HCT116 (cell line): ENCODE data around the gene PKNOX2. TPM values are rescaled to one million over a fixed set of nuclear protein-coding genes. Genes with fewer than 3 reads are reported as not detected.

Experiments
- ATAC-seq: fragments of 200-7000 bp; cut with Tn5 transposase; 2 replicates; pipeline ENCODE4 v1.9.1; 2020; ENCODE audit warnings: mild to moderate bottlenecking, moderate library complexity
- BruUV-seq: library from RNA; stranded (reverse); fragments of 400-500 nt; replicated peaks from 2 replicates; lab custom pipeline; 2021; lab: Mats Ljungman, UMichigan
- CTCF ChIA-PET: fragments of 300-600 bp; sonication (Branson Sonifier 250); formaldehyde crosslinking; loops from one replicate; lab custom pipeline; 2021; ENCODE audit warnings: antibody characterized with exemption; lab: Charles Lee
- POLR2A ChIA-PET: fragments of 300-600, 350-600 bp; sonication (Branson Sonifier 250); formaldehyde crosslinking; loops from one replicate; lab custom pipeline; 2021; ENCODE audit warnings: antibody characterized with exemption; lab: Charles Lee
- RAD21 ChIA-PET, 2 experiments: fragments of 300-600 bp; sonication (Branson Sonifier 250); formaldehyde crosslinking; loops; one replicate each; lab custom pipeline; 2023; ENCODE audit warnings: low total read pairs in 2 of 2; ENCODE audit not compliant: uncharacterized antibody in 2 of 2, unreplicated experiment in 2 of 2, low non-redundant PET in 1 of 2; lab: Charles Lee
- DNase-seq: peaks from one replicate; pipeline ENCODE4 v3.0.0-alpha.2; 2010; ENCODE audit warnings: low read depth, low spot score
- H2AFZ ChIP-seq: fragments of 200-600 bp; shearing (Covaris generic), sonication (generic); 2 replicates; pipeline ENCODE4 v1.6.1; 2017; ENCODE audit warnings: low read depth, mixed run types, mixed read lengths, antibody characterized with exemption, low read length; ENCODE audit not compliant: poor library complexity, severe bottlenecking
- H3K27ac ChIP-seq: 2 replicates; pipeline ENCODE4 v1.5.1; 2012; ENCODE audit warnings: low read depth, low read length
- H3K27me3 ChIP-seq: fragments of 200-600 bp; sonication (generic); 2 replicates; pipeline ENCODE4 v1.6.1; 2016; ENCODE audit warnings: mixed run types, low read length, mixed read lengths; ENCODE audit not compliant: insufficient read depth
- H3K36me3 ChIP-seq, 2 experiments: fragments of 200-500 bp in 1 of 2; fragments of 200-600 bp in 1 of 2; sonication (Bioruptor generic) in 1 of 2; sonication (generic) in 1 of 2; 2 replicates each; pipeline versions ENCODE4 v1.5.1 to v1.6.1; 2014 to 2016; ENCODE audit warnings: low read length in 2 of 2, inconsistent platforms in 1 of 2, mixed read lengths in 1 of 2, mixed run types in 1 of 2; ENCODE audit not compliant: insufficient read depth in 2 of 2, control insufficient read depth in 1 of 2
- H3K4me1 ChIP-seq, 2 experiments: fragments of 200-600 bp in 1 of 2; sonication (generic) in 1 of 2; 2 replicates each; pipeline versions ENCODE4 v1.5.1 to v1.6.1; 2012 to 2017; ENCODE audit warnings: low read length in 2 of 2, inconsistent platforms in 1 of 2, mild to moderate bottlenecking in 1 of 2, mixed read lengths in 1 of 2, mixed run types in 1 of 2, moderate library complexity in 1 of 2; ENCODE audit not compliant: insufficient read depth in 2 of 2, control insufficient read depth in 1 of 2
- H3K4me2 ChIP-seq: fragments of 200-600 bp; sonication (generic); 2 replicates; pipeline ENCODE4 v1.6.1; 2017; ENCODE audit warnings: mixed run types, low read length, mixed read lengths
- H3K4me3 ChIP-seq, 2 experiments: fragments of 200-600 bp in 1 of 2; sonication (generic) in 1 of 2; replicated peaks in 1 of 2; 2 replicates each; pipeline ENCODE4 v1.5.1; 2011 to 2016; ENCODE audit warnings: low read length in 2 of 2, control low read depth in 1 of 2, low read depth in 1 of 2, mild to moderate bottlenecking in 1 of 2, mixed read lengths in 1 of 2, mixed run types in 1 of 2
- H3K79me2 ChIP-seq: fragments of 200-600 bp; sonication (generic); 2 replicates; pipeline ENCODE4 v1.6.1; 2017; ENCODE audit warnings: mild to moderate bottlenecking, mixed run types, low read length, moderate library complexity, mixed read lengths; ENCODE audit not compliant: insufficient read depth
- H3K9ac ChIP-seq: fragments of 200-600 bp; sonication (generic); 2 replicates; pipeline ENCODE4 v1.6.1; 2016; ENCODE audit warnings: low read length, mixed read lengths
- H3K9me2 ChIP-seq: fragments of 200-600 bp; sonication (generic), shearing (Covaris generic); 2 replicates; pipeline ENCODE4 v1.6.1; 2017; ENCODE audit warnings: mixed run types, mild to moderate bottlenecking, moderate library complexity; ENCODE audit not compliant: insufficient read depth
- H3K9me3 ChIP-seq, 2 experiments: fragments of 200-500 bp in 1 of 2; fragments of 200-600 bp in 1 of 2; sonication (Bioruptor generic) in 1 of 2; sonication (generic) in 1 of 2; 2 replicates each; pipeline ENCODE4 v1.6.1; 2014 to 2017; ENCODE audit warnings: low read length in 2 of 2, mixed read lengths in 2 of 2, inconsistent platforms in 1 of 2, low read depth in 1 of 2, mild to moderate bottlenecking in 1 of 2, mixed run types in 1 of 2, moderate library complexity in 1 of 2; ENCODE audit not compliant: control insufficient read depth in 1 of 2, insufficient read depth in 1 of 2
- H4K20me1 ChIP-seq: fragments of 200-600 bp; sonication (generic), shearing (Covaris generic); 2 replicates; pipeline ENCODE4 v1.6.1; 2017; ENCODE audit warnings: mixed run types, mild to moderate bottlenecking, moderate library complexity; ENCODE audit not compliant: insufficient read depth
- ATF3 ChIP-seq: IDR thresholded peaks from 2 replicates; pipeline ENCODE4 v1.6.1; 2012
- CBX3 ChIP-seq: IDR thresholded peaks from 2 replicates; pipeline ENCODE4 v1.6.1; 2012; ENCODE audit warnings: low read depth
- CEBPB ChIP-seq: IDR thresholded peaks from 2 replicates; pipeline ENCODE4 v1.6.1; 2012; ENCODE audit warnings: low read depth
- EGR1 ChIP-seq: IDR thresholded peaks from 2 replicates; pipeline ENCODE4 v1.6.1; 2012; ENCODE audit warnings: low read depth
- ELF1 ChIP-seq: IDR thresholded peaks from 2 replicates; pipeline ENCODE4 v1.6.1; 2012; ENCODE audit warnings: low read depth, borderline replicate concordance
- FOSL1 ChIP-seq: IDR thresholded peaks from 2 replicates; pipeline ENCODE4 v1.6.1; 2012; ENCODE audit warnings: low read depth
- MAX ChIP-seq: IDR thresholded peaks from 2 replicates; pipeline ENCODE4 v1.6.1; 2012
- POLR2A ChIP-seq: IDR thresholded peaks from 2 replicates; pipeline ENCODE4 v1.7.0; 2011; ENCODE audit warnings: borderline replicate concordance; ENCODE audit not compliant: insufficient read depth, insufficient read length; ENCODE audit errors: extremely low read depth
- RAD21 ChIP-seq: IDR thresholded peaks from 2 replicates; pipeline ENCODE4 v1.6.1; 2012; ENCODE audit warnings: low read depth, mild to moderate bottlenecking
- REST ChIP-seq: IDR thresholded peaks from 2 replicates; pipeline ENCODE4 v1.6.1; 2012; ENCODE audit warnings: low read depth
- SIN3A ChIP-seq: IDR thresholded peaks from 2 replicates; pipeline ENCODE4 v1.6.1; 2012; ENCODE audit warnings: low read depth
- SP1 ChIP-seq: IDR thresholded peaks from 2 replicates; pipeline ENCODE4 v1.6.1; 2012; ENCODE audit warnings: low read depth
- SRF ChIP-seq: IDR thresholded peaks from 2 replicates; pipeline ENCODE4 v1.6.1; 2012; ENCODE audit warnings: low read depth
- TCF7L2 ChIP-seq: IDR thresholded peaks from 2 replicates; pipeline ENCODE4 v1.7.0; 2011; ENCODE audit warnings: borderline replicate concordance, inconsistent platforms; ENCODE audit not compliant: insufficient read depth, insufficient read length; ENCODE audit errors: extremely low read depth
- YY1 ChIP-seq: IDR thresholded peaks from 2 replicates; pipeline ENCODE4 v1.6.1; 2011; ENCODE audit warnings: low read length, low read depth, moderate library complexity, mild to moderate bottlenecking; ENCODE audit not compliant: insufficient replicate concordance; ENCODE audit errors: extremely low read depth
- ZBTB33 ChIP-seq: IDR thresholded peaks from 2 replicates; pipeline ENCODE4 v1.6.1; 2011; ENCODE audit warnings: mild to moderate bottlenecking, low read length, moderate library complexity; ENCODE audit not compliant: insufficient replicate concordance; ENCODE audit errors: extremely low read depth
- intact Hi-C: fragments of 100-400 bp; cut with micrococcal nuclease; formaldehyde crosslinking; loops from 2 replicates; pipeline ENCODE4 v1.10.0; 2022
- total RNA-seq: library from RNA; stranded (reverse); gene quantifications from one replicate; pipeline ENCODE4 v1.2.1, GENCODE V29; 2021; ENCODE audit not compliant: unreplicated experiment

PKNOX2 gene
- total RNA-seq, 1 experiment from 2014 or later, result 0.20 TPM

GRCh38 chr11:125155767-125156166 is 8.8 kb upstream of the PKNOX2 start:
- ChIA-PET CTCF (no interaction called here), POLR2A (no interaction called here), RAD21 (no interaction called here)
- no TSS peak for BruUV-seq
- TF ChIP-seq SP1, result no peak
- no peak for TF ChIP-seq MAX
- no peak for TF ChIP-seq EGR1
- no peak for TF ChIP-seq TCF7L2
- no peak for TF ChIP-seq ATF3
- no peak for TF ChIP-seq SRF
- no peak for TF ChIP-seq ZBTB33
- TF ChIP-seq RAD21, result no peak
- TF ChIP-seq POLR2A, result no peak
- no peak for TF ChIP-seq CEBPB
- TF ChIP-seq REST, result no peak
- no peak for TF ChIP-seq YY1
- no peak for TF ChIP-seq FOSL1
- no peak for TF ChIP-seq CBX3
- TF ChIP-seq ELF1, result no peak
- no peak for TF ChIP-seq SIN3A
- H3K9me3 ChIP-seq, result no peaks in the 10 kb centered on the region; a peak in 1 of 4 replicates
- no peaks in the 10 kb centered on the region for H3K27me3 ChIP-seq
- DNase-seq (no peak), ATAC-seq (no peak)
- H3K4me2 ChIP-seq, result no peak overlapping the region
- no peak overlapping the region for H3K9ac ChIP-seq
- no peaks in the 10 kb centered on the region for H4K20me1 ChIP-seq
- H3K36me3 ChIP-seq, result no peaks in the 10 kb centered on the region
- no peak overlapping the region for H2AFZ ChIP-seq
- no peaks in the 10 kb centered on the region for H3K79me2 ChIP-seq
- H3K4me1 ChIP-seq, result no peaks in the 10 kb centered on the region
- no peak overlapping the region for H3K27ac ChIP-seq
- intact Hi-C loops, result no loop called here
- H3K9me2 ChIP-seq, result no peaks in the 10 kb centered on the region
- H3K4me3 ChIP-seq, result no peak overlapping the region
